AG04449 (cell line): ENCODE measurements around the gene ANO9.
"Not testable (repeated sequence)": the region's sequence is repeated elsewhere in the genome, so short reads cannot be mapped to it uniquely, and the experiment has no call there.

ENCODE experiments used
- CTCF ChIA-PET: fragments of 350-600 bp; formaldehyde crosslinking; extraction: SDS; loops from one replicate; lab custom pipeline; 2021; ENCODE audit warnings: antibody characterized with exemption; lab: Yijun Ruan, JAX
- POLR2A ChIA-PET: fragments of 400-600, 350-600 bp; formaldehyde crosslinking; extraction: SDS; loops from one replicate; lab custom pipeline; 2020; ENCODE audit warnings: antibody characterized with exemption, inconsistent platforms; lab: Yijun Ruan, JAX
- DNase-seq: peaks from one replicate; pipeline ENCODE4 v3.0.0-alpha.2; 2010; ENCODE audit warnings: low read depth, low spot score
- H3K4me3 ChIP-seq: 2 replicates; pipeline ENCODE4 v1.5.1; 2011; ENCODE audit warnings: low read depth, mild to moderate bottlenecking, control low read depth, low read length
- TF ChIP-seq, protein P1 (sequence below): IDR thresholded peaks from one replicate; pipeline ENCODE4 v1.5.1; 2011; ENCODE audit warnings: mild to moderate bottlenecking, moderate library complexity, low read length, control low read depth, inconsistent platforms; ENCODE audit not compliant: insufficient read depth; ENCODE audit errors: missing control alignments

Gene ANO9

DNA sequence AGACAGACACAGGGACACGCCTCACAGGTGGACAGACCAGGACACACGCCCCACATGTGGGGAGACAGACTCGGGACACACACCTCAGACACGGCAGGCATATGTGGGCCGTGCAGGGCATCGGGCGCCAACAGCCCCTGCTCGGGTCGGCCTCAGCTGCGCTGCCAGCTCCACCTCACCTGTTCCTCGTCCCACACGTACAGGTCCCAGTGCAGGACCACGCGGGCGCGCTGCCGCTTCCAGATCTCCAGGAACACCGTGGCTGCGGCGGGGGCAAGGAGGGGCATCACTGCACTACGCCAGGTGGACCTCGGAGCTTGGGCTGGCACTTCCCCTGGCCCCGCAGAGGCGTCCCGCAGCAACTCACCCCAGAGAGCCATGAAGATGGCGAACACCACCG, 12.4 kb downstream of the ANO9 start:
- TF ChIP-seq, protein P1, sequence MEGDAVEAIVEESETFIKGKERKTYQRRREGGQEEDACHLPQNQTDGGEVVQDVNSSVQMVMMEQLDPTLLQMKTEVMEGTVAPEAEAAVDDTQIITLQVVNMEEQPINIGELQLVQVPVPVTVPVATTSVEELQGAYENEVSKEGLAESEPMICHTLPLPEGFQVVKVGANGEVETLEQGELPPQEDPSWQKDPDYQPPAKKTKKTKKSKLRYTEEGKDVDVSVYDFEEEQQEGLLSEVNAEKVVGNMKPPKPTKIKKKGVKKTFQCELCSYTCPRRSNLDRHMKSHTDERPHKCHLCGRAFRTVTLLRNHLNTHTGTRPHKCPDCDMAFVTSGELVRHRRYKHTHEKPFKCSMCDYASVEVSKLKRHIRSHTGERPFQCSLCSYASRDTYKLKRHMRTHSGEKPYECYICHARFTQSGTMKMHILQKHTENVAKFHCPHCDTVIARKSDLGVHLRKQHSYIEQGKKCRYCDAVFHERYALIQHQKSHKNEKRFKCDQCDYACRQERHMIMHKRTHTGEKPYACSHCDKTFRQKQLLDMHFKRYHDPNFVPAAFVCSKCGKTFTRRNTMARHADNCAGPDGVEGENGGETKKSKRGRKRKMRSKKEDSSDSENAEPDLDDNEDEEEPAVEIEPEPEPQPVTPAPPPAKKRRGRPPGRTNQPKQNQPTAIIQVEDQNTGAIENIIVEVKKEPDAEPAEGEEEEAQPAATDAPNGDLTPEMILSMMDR = no peak
- no peak for DNase-seq
- ChIA-PET POLR2A (no interaction called here), CTCF (no interaction called here)
- H3K4me3 ChIP-seq = no peak overlapping the region

DNA sequence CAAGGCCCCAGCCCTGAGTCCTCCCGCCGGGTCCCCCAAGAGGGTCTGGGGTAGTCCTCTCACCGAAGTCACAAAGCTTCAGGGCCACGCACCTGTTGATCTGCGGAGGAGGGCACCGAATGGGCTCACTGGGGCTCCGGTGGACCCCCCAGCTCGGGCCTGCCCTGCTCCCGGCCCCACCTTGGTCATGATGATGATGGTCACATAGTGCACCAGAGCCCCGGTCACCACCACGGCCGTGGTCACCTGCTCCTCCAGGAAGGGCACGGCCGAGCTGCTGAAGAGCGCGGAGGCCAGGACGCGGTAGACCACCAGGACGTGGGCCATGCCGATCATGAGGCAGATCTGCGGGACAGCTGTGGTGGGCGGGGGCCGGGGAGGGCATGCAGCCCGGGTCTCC, 13.5 kb downstream of the ANO9 start:
- ChIA-PET POLR2A (no interaction called here), CTCF (no interaction called here)
- no peak for DNase-seq
- no peak overlapping the region for H3K4me3 ChIP-seq
- TF ChIP-seq, protein P1 = no peak

DNA sequence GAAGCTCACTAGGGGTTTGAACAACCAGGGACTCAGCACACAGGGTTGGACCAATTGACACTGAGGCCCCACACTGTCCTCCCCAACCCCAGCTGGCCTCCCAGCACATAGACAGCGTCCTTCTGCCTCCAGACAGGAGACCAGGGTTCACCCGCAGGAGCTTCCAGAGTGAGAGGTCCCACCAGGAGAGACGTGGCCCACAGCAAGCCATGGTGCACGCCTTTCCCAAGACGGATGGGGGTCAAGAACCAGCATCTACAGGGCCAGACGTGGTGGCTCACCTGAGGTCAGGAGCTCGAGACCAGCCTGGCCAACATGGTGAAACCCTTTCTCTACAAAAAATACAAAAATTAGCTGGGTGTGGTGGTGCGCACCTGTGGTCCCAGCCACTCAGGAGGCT, 15.0 kb downstream of the ANO9 start:
- CTCF ChIA-PET = interaction anchor here (1.3 kb wide), 1 partner anchor 22 kb away, joined by 3 read pairs; no protein-coding TSS in a partner anchor

DNA sequence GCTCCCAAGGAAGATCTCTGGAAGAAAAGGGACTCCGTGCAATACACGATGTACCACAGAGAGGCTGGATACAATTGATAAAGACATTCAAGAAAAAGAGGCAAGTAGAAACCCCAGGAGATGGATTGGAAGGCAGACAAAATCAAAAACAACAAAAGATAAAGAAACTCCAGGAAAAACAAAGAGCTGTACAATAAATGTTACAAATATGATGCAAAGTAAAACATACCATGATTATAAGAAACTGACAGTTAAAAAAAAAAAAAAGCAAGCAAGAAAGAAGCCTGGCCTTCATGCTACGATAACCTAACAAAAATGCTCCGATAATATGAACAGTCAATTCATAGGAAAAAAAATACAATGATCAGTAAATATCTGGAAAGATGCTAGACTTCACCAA, 16.5 kb downstream of the ANO9 start:
- TF ChIP-seq, protein P1 = no peak
- ChIA-PET CTCF (interaction anchor here (0.9 kb wide), 1 partner anchor 22 kb away, joined by 4 read pairs; no protein-coding TSS in a partner anchor), POLR2A (no interaction called here)
- DNase-seq = no peak
- no peak overlapping the region for H3K4me3 ChIP-seq

More for the DNA sequence above, 15.0 kb downstream of the ANO9 start:
- POLR2A ChIA-PET = no interaction called here
- TF ChIP-seq, protein P1 = no peak
- no peak overlapping the region for H3K4me3 ChIP-seq
- no peak for DNase-seq

- H3K4me3 ChIP-seq, POLR2A ChIA-PET, DNase-seq, CTCF ChIA-PET: not testable (repeated sequence)
Measured at GRCh38 chr11:424766-425165, 17.0 kb downstream of the ANO9 start.

- TF ChIP-seq, protein P1 = no peak
- ChIA-PET POLR2A (no interaction called here), CTCF (no interaction called here)
- no peak overlapping the region for H3K4me3 ChIP-seq
- no peak for DNase-seq
Measured at GRCh38 chr11:424232-424631, 17.6 kb downstream of the ANO9 start.

GRCh38 chr11:422249-422656, 19.6 kb downstream of the ANO9 start:
- POLR2A ChIA-PET = no interaction called here

More at GRCh38 chr11:422249-422656, 19.6 kb downstream of the ANO9 start:
- TF ChIP-seq, protein P1 = no peak
- no peak for DNase-seq
- no peak overlapping the region for H3K4me3 ChIP-seq
- CTCF ChIA-PET = interaction anchor here (0.9 kb wide), 1 partner anchor 26 kb away, joined by 3 read pairs; no protein-coding TSS in a partner anchor
